K562 (cell line): ENCODE data around the gene ISG20L2. TPM values are rescaled to one million over a fixed set of nuclear protein-coding genes. Genes with fewer than 3 reads are reported as not detected.
A peak's percentile ranks its signal among the peaks of the same experiment; 100 is the strongest.

Experiments used
- HDAC8 ChIP-seq: fragments of 450-650 bp; IDR thresholded peaks from 2 replicates; pipeline ENCODE4 v1.6.1; 2016; ENCODE audit warnings: mild to moderate bottlenecking, missing genetic modification characterization, moderate library complexity, missing compliant biosample characterization
- HMG20A ChIP-seq: fragments of 450-650 bp; formaldehyde crosslinking; conservative IDR thresholded peaks from 2 replicates; pipeline ENCODE4 v1.4.0; 2020; ENCODE audit warnings: mild to moderate bottlenecking, mixed read lengths
- PPARD ChIP-seq: fragments of 250-450 bp; sonication (Bioruptor Pico); IDR thresholded peaks from 2 replicates; pipeline ENCODE4 v1.8.0; 2022; ENCODE audit warnings: inconsistent platforms, mild to moderate bottlenecking, moderate library complexity
- RBM15 ChIP-seq: fragments of 200-400 bp; formaldehyde crosslinking; IDR thresholded peaks from 2 replicates; pipeline ENCODE4 v1.6.1; 2018; ENCODE audit warnings: mild to moderate bottlenecking, low read length, moderate library complexity; ENCODE audit not compliant: insufficient read depth
- SIN3A ChIP-seq, 2 experiments: fragments of 150-350 bp in 1 of 2; IDR thresholded peaks; 2 replicates each; pipeline ENCODE4 v1.6.1; 2011 to 2016; ENCODE audit warnings: borderline replicate concordance in 2 of 2, low read depth in 2 of 2, low read length in 2 of 2, mild to moderate bottlenecking in 2 of 2, moderate library complexity in 2 of 2; ENCODE audit not compliant: control insufficient read depth in 1 of 2
- TEAD4 ChIP-seq, 2 experiments: sonication (generic) in 1 of 2; formaldehyde crosslinking in 1 of 2; IDR thresholded peaks; 2 replicates each; pipeline versions ENCODE4 v1.6.1 to v1.8.0; 2012 to 2022; ENCODE audit warnings: borderline replicate concordance in 1 of 2, inconsistent platforms in 1 of 2, low read length in 1 of 2, mild to moderate bottlenecking in 1 of 2, missing genetic modification reagents in 1 of 2
- TGIF2 ChIP-seq: sonication (generic); formaldehyde crosslinking; IDR thresholded peaks from 2 replicates; pipeline ENCODE4 v1.8.1; 2022; ENCODE audit warnings: mild to moderate bottlenecking, missing genetic modification reagents, moderate library complexity
- THAP12 ChIP-seq: fragments of 250-450 bp; sonication (Bioruptor Pico); IDR thresholded peaks from 2 replicates; pipeline ENCODE4 v1.9.0; 2021; ENCODE audit warnings: mild to moderate bottlenecking, inconsistent platforms
- ZNF253 ChIP-seq: fragments of 250-450 bp; sonication (Bioruptor Pico); conservative IDR thresholded peaks from 2 replicates; pipeline ENCODE4 v1.6.1; 2021; ENCODE audit warnings: mild to moderate bottlenecking
- polyA plus RNA-seq, 8 experiments: library from polyadenylated mRNA; depleted of rRNA in 4 of 8; stranded (reverse) in 5 of 8; unstranded in 3 of 8; fragments of >200 nt; fragmentation: Nextera tagmentation in 2 of 8; fragmentation: Illumina TruSeq in 1 of 8; extraction: Ambion mirVana in 2 of 8; extraction: Trizol in 1 of 8; gene quantifications; 2 replicates each; pipeline versions ENCODE4 v1.2.1 to v1.2.3, GENCODE V29; 2011 to 2014; ENCODE audit warnings: inconsistent platforms in 1 of 8, missing spikeins in 1 of 8
- total RNA-seq, 7 experiments: library from RNA; depleted of rRNA in 6 of 7; stranded (reverse); fragments of >200 nt in 6 of 7; fragmentation: Illumina TruSeq in 2 of 7; extraction: Trizol in 2 of 7; gene quantifications; 2 replicates each; pipeline versions ENCODE4 v1.2.1 to v1.2.3, GENCODE V29; 2011 to 2021; ENCODE audit warnings: low replicate concordance in 1 of 7
- TF ChIP-seq, protein P1 (sequence below), 2 experiments: fragments of 450-650 bp in 1 of 2; IDR thresholded peaks; 2 replicates each; pipeline ENCODE4 v1.6.1; 2011 to 2017; ENCODE audit warnings: low read depth in 2 of 2, antibody characterized with exemption in 1 of 2, borderline replicate concordance in 1 of 2, low read length in 1 of 2, mild to moderate bottlenecking in 1 of 2, mixed read lengths in 1 of 2; ENCODE audit not compliant: control insufficient read depth in 1 of 2

Gene ISG20L2
- total and polyA plus RNA-seq, 9 of the 15 experiments (the other 6 are each of a cell fraction or from before 2014, with no cell fraction given), result 21.3 to 130 (median 50.3) TPM

GRCh38 chr1:156677616-156678596 is 50.7 kb downstream of the ISG20L2 start (continued):
- TF ChIP-seq THAP12 (CRISPR knock-in tag), result no peak
- TF ChIP-seq TEAD4 (IDR thresholded peaks at IDR 0.05; ENCODE audit: low read length), result peak; percentile 30; the same call in 1 of the 2 replicates
- no peak for TF ChIP-seq TEAD4 (CRISPR knock-in tag; IDR thresholded peaks at IDR 0.05; ENCODE audit: borderline replicate concordance)
- no peak for TF ChIP-seq PPARD (CRISPR knock-in tag)
- TF ChIP-seq, protein P1, sequence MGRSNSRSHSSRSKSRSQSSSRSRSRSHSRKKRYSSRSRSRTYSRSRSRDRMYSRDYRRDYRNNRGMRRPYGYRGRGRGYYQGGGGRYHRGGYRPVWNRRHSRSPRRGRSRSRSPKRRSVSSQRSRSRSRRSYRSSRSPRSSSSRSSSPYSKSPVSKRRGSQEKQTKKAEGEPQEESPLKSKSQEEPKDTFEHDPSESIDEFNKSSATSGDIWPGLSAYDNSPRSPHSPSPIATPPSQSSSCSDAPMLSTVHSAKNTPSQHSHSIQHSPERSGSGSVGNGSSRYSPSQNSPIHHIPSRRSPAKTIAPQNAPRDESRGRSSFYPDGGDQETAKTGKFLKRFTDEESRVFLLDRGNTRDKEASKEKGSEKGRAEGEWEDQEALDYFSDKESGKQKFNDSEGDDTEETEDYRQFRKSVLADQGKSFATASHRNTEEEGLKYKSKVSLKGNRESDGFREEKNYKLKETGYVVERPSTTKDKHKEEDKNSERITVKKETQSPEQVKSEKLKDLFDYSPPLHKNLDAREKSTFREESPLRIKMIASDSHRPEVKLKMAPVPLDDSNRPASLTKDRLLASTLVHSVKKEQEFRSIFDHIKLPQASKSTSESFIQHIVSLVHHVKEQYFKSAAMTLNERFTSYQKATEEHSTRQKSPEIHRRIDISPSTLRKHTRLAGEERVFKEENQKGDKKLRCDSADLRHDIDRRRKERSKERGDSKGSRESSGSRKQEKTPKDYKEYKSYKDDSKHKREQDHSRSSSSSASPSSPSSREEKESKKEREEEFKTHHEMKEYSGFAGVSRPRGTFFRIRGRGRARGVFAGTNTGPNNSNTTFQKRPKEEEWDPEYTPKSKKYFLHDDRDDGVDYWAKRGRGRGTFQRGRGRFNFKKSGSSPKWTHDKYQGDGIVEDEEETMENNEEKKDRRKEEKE (IDR thresholded peaks at IDR 0.05; ENCODE audit: borderline replicate concordance in 1 of 2, control insufficient read depth in 1 of 2, low read depth in 2 of 2, low read length in 1 of 2), result 0 out of 4 replicates have a peak, but pooled peaks of 1 of the 2 experiments have one; percentile 13
- TF ChIP-seq SIN3A (IDR thresholded peaks at IDR 0.05; ENCODE audit: borderline replicate concordance in 2 of 2, control insufficient read depth in 1 of 2, low read depth in 2 of 2, low read length in 2 of 2), result no peak
- TF ChIP-seq RBM15, result no peak
- TF ChIP-seq ZNF253 (CRISPR knock-in tag), result no peak
- TF ChIP-seq TGIF2 (CRISPR knock-in tag), result no peak
- TF ChIP-seq HDAC8 (tag), result no peak
- no peak for TF ChIP-seq HMG20A
